Activated CD8-positive, alpha-beta memory T cell treated with anti-CD3 and anti-CD28 coated beads, Interleukin-2, amount 50 U/mL, for 4 hours (primary cell): ENCODE data around the gene GNG10.
"Not testable (repeated sequence)": the region's sequence is repeated elsewhere in the genome, so short reads cannot be mapped to it uniquely, and the experiment has no call there.

Experiments used
- DNase-seq: peaks from one replicate; pipeline ENCODE4 v3.0.0-alpha.2; 2020

GNG10 gene

GRCh38 chr9:111657051-111657450 lies 4.4 kb upstream of the GNG10 start:
- no peak for DNase-seq

GRCh38 chr9:111658943-111659342 lies 2.5 kb upstream of the GNG10 start:
- no peak for DNase-seq

GRCh38 chr9:111659691-111660090 lies 1.7 kb upstream of the GNG10 start:
- no peak for DNase-seq

DNA sequence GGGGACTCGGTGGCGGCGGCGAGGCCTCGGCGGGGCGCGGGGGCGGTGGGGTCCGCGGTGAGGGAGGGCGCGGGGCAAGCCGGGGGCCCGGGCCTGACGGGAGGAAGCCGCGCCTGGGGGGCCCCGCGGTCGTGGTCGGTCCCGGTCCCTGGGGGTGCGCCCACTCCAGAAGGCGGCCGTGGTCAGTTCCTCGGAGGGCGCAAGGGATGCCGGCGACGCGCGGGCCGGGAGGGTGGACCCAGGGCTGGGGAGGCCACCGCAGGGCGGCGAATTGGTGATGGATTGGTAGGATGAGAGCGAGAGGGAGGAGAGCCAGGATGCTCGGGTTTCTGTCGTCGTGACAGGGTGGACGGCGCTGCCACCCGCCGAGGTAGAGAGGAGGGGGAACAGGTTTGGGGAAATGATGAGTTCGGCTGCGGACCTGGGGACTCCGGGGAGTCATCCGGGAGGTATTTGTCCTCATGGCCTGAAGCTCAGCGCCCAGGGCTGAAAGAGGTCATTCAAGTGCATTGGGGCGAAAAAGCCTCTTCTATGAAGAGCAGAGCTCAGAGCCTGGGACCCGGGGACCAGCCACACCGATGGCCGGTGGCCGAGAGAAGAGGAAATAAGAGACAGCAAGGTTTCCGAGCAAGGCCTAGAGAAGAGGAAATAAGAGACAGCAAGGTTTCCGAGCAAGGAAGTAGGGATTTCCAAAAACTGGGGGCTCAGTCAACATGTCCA lies 557 bp downstream of the GNG10 start:
- DNase-seq = peak; percentile 32

DNA sequence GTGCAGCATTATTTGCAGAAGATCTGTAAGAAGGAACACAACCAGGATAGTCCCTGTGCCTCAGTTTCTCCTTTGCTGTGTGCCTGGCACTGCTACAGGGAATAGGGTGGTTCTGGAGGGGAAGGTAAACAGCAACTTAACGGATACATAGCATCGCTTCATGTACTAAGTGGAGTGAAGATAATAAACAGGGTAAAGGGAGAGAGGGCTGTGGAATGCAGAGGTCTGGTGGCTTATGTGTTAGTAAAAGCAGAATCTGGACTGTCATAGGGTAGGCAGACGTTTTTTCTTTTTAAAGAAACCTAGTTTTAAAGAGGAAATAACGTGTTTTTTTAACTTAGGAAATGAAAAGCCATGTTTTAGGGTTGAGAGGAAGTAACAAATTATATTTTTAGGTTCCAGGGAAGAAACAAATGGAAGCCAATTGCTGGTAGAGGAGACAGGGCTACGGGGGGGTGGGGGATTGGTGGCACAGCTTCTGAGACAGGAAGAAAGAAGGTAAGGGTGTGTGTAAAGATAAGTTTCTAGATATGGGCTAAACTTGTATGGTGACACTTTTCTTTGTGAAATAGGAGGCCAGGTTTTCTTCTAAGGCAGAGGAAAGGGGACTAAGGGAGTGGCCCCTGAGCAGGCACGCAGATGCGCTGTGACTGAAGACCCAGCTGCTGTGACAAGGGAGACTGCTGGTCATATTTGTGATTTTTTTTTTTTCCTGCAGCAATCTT lies 1.3 kb downstream of the GNG10 start:
- DNase-seq = no peak

- DNase-seq = no peak
These were observed 2.0 kb downstream of the GNG10 start for GRCh38 chr9:111663301-111663823.

DNA sequence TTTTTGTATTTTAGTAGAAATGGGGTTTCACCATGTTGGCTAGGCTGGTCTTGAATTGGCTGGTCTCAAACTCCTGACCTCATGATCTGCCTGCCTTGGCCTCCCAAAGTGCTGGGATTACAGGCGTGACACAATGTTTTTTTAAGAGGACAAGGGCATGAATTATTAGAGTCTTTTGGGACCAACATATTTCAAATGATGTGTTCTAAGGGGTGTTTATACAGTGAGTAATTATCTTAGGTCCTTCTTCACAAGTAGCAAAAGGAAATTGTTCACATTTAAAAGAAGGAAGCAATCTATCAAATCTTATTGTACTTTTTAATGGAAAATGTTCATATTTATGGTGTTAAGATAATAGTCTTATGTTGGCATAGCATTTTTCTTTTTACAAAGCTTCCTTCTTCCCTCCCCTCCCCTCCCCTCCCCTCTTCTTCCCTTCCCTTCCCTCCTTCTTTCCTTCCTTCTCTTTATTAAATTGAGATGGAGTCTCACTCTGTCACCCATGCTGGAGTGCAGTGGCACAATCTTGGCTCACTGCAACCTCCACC lies 6.7 kb downstream of the GNG10 start:
- no peak for DNase-seq

GRCh38 chr9:111668601-111669000 lies 7.2 kb downstream of the GNG10 start:
- DNase-seq = not testable (repeated sequence)

DNA sequence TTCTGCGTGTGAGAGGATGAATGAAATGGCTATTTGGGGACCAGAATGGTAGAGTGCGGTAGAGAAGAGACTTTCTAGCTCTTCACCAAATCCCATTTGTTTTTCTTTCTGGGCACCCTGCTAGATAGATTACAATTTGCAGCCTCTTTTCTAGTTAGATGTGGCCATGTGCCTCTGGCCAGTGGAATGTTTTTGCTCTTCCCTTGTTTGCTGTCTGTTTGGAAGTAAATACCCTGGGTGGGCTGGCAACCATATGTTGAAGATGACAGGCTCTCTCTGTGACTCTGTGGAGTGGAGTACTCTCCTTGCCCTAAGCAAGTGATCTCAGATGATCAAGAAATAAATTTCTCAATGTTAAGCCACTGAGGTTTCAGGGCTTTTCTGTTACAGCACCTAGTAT lies 12.9 kb downstream of the GNG10 start:
- no peak for DNase-seq

- no peak for DNase-seq
These were observed 14.7 kb downstream of the GNG10 start for GRCh38 chr9:111676116-111676515.

- no peak for DNase-seq
These were observed 16.9 kb downstream of the GNG10 start for GRCh38 chr9:111678293-111678692.

DNA sequence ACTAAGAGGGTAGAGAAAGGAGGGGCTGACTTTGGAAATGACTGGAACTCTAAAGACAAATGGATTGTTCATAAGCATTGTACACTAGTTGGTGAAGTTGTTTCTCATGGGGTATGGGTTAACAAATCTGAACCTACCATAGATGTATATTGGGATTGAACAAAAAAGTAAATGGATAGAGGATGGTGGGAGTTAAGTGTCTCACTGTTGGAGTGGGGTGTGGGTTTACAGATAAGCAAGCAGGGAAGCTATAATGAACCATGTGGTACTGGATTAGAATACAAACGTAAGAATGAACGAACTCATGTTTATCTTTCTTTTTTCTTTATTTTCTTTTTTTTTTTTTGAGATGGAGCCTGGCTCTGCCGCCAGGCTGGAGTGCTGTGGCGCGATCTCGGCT lies 17.8 kb downstream of the GNG10 start:
- DNase-seq = no peak

DNA sequence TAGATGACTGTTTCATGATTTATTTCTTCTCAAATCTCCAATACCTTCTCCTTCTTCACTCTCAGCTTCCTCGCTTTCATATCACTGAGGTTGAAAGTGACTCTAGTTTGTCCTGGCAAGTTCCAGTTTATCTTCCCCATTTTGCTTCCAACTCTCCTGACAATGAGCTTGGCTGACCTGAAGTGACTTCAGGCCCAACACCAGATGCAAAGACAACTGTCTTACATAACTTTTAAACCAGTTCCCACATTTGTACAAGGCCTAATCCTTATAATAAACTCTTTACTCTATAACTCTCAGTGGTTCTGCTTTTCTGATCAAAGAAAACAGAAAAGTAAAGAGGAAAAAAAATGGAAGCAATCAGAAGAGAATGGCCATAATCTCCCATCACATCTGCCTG lies 22.0 kb downstream of the GNG10 start:
- DNase-seq = no peak

- no peak for DNase-seq
These were observed 30.4 kb downstream of the GNG10 start for GRCh38 chr9:111691672-111692329.

- no peak for DNase-seq
These were observed 35.4 kb downstream of the GNG10 start for GRCh38 chr9:111696796-111697195.

DNA sequence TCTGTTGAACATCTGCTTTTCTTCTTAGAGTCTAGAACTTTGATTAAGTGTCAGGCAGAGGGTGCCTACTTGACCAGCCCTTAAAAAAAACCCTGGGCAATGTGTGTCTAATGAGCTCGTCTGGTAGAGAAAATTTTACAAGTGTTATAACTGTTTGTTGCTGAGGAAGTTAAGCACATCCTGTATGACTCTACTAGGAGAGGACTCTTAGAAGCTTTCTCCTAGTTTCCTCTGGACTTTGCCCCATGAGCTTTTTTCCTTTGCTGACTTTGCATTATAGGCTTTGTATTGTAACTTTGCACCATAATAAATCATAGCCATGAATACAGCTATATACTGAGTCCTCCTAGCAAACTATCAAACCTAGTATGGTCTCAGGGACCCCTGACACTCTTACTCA lies 39.4 kb downstream of the GNG10 start:
- DNase-seq = no peak

DNA sequence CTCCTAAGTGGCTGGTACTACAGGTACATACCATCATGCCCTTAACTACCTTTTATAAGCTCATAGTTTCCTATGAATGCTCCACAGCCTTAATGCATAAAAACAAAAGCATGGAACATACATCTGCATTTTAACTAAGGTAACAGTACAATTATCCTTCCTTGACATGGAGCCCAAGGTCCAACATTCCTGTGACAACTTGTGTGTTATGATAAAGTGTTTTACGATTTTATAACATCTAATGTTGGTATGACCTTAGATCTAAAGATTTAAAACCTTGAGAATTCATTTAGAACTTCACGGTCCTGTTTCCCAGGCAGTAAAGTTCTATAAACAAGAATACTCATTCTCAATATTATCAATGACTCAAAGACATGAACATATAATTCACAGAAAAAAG lies 43.1 kb downstream of the GNG10 start:
- no peak for DNase-seq

- no peak for DNase-seq
These were observed 50.1 kb downstream of the GNG10 start for GRCh38 chr9:111711548-111711947.

- DNase-seq = no peak
These were observed 51.0 kb downstream of the GNG10 start for GRCh38 chr9:111712369-111712768.

- no peak for DNase-seq
These were observed 54.1 kb downstream of the GNG10 start for GRCh38 chr9:111715471-111715870.

GRCh38 chr9:111719541-111719940 lies 58.1 kb downstream of the GNG10 start:
- no peak for DNase-seq
